Measurements from ENCODE around the gene NMNAT2.

DNA sequence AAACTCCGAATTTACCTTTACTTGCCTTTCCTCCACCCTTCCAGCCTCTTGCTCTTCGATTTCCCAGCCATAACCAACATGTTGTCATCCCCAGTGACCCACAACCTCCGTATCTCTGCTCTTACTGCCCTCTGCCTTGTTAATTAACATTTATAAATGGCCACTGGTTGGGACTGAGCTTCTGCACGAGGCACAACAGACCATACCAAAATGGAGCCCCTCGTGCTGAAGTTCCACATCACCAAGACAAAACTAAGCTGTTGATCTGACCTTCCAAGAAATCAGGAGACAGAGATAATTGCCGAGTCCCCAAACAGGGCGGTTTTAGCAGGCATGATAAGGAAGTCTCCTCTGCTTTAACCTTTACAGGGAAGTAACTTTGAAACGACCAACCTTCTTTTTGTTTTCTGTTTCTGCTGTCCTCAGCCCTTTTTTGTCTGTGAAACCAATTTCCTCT lies 71.9 kb downstream of the NMNAT2 start:
- TF ChIP-seq CTCF (conservative IDR thresholded peaks at IDR 0.05; ENCODE audit: low read depth, low read length) (no peak), POLR2A (IDR thresholded peaks at IDR 0.05; ENCODE audit: low read depth, low read length) (no peak), RAD21 (IDR thresholded peaks at IDR 0.05; ENCODE audit: low read length) (no peak), RFX5 (IDR thresholded peaks at IDR 0.05; ENCODE audit: low read depth, low read length) (no peak), CEBPB (IDR thresholded peaks at IDR 0.05; ENCODE audit: low read depth, low read length) (no peak), SMC3 (IDR thresholded peaks at IDR 0.05; ENCODE audit: low read depth, low read length) (no peak)
- TF ChIP-seq, protein P1, sequence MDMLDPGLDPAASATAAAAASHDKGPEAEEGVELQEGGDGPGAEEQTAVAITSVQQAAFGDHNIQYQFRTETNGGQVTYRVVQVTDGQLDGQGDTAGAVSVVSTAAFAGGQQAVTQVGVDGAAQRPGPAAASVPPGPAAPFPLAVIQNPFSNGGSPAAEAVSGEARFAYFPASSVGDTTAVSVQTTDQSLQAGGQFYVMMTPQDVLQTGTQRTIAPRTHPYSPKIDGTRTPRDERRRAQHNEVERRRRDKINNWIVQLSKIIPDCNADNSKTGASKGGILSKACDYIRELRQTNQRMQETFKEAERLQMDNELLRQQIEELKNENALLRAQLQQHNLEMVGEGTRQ (IDR thresholded peaks at IDR 0.05; ENCODE audit: low read depth, low read length): no peak

Data from IMR-90 (cell line).